ENCODE results near the gene ANKRD39. TPM values are rescaled to one million over a fixed set of nuclear protein-coding genes. Genes with fewer than 3 reads are reported as not detected.

The ANKRD39 gene
- total RNA-seq, 1 donor from 2014 or later: 21.5 TPM

DNA sequence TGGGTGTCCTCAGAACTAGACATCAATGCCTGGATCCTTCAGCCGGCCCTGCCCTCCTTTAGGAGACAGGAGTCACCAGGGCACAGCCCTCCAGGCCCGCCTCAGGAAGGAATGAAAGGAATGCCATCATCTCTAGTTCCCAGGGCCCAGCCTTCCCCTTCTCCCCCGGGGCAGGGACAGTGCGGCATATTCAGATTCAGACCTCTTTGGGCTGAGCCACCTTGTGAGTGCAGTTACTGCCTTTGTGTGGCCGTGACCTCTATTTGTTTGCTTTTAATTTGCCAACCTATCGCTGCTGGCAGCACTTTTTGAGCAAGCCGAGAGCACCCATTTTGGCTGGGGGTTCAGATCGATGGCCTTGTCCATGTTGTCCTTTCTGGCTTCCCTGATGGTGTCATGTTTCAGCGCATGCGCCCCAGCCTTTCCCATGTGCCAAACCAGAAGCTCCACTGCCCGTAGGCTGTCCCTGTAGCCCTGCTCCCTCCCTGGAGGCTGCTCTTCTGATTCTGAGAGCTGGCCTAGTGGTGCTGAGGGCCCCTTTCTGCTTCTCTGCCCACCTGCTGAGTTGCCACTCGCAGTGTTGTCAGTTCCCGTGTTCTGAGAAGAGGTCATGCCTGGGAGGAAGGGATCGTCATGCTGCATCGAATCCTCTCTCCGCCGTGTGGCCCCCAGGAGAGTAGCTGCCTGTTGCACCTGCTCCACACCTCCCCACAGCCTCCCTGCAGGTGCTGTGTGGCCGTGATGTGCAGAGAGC, 24.9 kb downstream of the ANKRD39 start:
- DNase-seq (ENCODE audit: extremely low read depth, low read depth, low spot score): no peak

DNA sequence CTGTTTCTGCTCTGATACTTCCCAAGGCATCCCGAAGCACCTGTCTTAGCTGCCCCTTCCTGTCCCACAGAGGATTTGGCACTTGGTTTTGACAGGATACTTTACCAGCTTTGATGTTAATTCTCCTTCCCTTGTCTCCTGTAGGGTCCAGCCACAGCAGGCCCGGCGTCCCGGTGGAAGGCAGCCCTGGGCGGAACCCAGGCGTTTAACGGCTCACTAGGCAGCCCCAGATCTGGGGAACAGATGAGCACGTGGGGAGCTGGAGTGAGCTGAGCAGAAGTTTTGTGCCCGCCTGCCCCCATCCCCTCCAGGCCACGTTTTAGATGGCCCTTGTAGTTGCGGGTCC, 25.4 kb downstream of the ANKRD39 start:
- DNase-seq (ENCODE audit: extremely low read depth, low read depth, low spot score): no peak

DNA sequence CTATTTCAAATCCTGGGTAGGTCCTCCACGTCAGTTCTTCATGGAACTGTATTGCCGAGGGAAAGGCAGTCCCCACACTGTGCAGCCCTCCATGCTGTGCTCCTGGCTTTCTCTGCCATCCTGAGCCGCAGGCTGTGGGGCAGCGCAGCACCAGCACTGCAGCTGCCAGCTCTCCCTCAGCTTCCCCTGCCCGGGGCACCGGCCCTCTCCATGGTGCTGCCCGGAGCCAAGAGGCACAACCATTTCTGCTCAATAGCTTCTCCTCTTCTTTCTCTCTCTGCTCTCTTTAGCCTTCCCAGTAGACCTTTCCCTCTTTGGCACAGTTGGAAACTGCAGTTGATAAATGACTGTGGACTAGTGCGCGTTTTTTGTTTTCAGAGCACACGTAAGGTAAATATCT, 26.1 kb downstream of the ANKRD39 start:
- DNase-seq (ENCODE audit: extremely low read depth, low read depth, low spot score): no peak

DNA sequence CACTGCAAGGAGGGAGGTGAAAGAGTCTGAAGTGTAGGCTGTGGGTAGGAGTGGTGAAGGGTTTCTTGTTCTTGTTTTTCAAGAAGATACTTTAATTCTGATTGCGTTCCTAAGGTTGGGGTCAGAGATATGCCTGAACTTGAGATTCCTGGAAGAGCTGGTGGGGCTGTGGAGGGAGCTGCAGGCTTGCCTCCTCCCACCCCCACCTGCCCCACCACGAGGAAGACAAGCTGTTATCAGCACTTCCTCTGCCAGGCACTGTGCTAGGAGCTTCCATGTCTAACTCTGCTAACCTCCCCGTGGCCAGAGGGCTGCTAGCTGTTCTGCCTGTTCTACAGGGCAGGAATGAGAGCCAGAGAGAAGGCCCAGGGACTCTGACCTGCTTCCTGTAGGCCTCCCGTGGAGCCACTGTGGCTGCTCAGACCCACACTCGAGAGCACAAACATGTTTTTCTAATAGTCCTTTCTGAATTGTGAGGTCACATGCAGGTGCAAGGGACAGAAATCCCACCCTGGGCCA, 27.7 kb downstream of the ANKRD39 start:
- DNase-seq (ENCODE audit: extremely low read depth, low read depth, low spot score): no peak

DNA sequence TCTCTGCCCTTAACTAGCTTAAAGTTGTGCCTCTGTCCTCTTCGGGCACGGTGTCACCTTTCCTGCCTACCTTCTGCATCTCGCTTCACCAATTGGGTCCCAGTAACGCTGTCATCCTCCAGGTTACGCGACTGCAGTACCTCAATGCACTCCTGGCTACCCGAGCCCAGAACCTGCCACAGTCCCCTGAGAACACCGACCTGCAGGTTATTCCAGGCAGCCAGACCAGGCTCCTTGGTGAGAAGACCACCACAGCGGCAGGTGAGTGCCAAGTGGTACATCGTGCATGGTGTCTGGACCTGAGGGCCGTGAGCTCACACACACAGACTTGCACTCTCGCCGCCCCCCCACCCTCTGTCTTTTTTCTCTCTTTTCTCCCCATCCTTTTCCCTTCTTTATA, 28.9 kb downstream of the ANKRD39 start:
- DNase-seq (ENCODE audit: extremely low read depth, low read depth, low spot score): no peak

DNA sequence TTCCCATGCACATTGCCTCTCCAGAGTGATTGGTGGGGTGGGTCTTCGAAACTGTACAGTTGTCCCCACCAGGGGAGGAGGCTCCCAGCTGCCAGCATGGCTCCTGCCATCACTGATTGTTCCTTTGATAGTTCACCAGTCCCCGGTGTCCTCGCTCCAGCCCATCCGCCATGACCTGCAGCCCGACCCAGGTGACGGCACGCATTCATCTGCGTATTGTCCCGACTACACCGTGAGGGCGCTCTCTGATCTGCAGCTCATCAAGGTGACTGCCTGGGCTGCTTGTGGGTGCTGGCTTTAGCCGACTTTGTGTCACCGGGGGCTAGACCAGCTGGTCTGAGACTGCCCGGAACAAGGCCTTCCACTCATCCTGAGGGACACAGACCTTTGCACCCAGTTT, 29.4 kb downstream of the ANKRD39 start:
- DNase-seq (ENCODE audit: extremely low read depth, low read depth, low spot score): no peak

DNA sequence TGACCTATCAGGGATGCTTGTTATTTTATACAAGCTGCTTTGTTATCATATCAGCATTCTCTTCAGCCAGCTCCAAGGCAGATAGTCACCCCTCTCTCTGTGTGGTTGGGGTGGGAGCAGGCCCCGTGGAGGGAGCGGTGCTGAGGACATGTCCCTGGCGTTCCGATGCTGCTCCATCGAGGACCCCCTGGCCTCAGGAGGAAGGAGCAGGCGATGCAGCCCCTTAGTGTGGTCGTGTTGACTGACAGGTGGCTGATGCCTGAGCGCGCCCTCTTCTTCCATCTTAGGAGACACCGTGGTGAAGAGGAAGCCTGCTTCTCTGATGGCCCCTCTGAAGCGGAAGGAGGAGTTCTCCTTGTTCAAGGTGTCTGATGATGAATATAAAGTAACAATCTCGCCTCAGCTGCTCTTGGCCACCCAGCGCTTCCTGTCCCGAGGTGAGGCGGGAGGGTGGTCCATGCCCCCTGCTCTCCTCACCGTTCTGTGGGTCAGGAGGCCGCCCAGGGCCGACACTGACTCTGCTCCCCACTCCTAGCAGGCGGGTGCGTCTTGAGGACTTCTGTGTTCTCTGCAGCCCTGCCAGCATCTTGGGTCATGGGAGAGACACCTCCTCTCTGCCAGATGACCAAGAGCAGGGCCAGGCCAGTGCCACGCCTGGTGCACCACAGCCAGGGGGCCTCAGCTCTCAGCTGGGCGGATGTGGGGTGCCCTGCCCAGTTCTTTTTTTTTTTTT, 31.1 kb downstream of the ANKRD39 start:
- no peak for DNase-seq (ENCODE audit: extremely low read depth, low read depth, low spot score)

DNA sequence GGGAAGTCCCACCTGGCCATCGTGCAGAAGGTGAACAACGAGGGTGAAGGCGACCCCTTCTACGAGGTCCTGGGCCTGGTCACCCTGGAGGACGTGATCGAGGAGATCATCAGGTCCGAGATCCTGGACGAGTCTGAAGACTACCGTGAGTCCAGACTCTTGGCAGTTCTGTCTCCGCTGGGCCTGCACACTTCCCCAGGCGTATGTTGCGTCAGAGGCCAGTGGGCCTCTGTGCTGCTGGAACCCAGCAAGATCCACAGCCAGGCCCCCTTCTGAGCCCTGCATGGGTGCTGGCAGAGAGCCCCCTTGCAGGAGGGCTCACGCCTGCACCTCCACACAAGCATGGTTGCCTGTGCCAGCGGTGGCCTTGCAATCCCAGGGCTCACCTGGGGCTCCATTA, 32.8 kb downstream of the ANKRD39 start:
- no peak for DNase-seq (ENCODE audit: extremely low read depth, low read depth, low spot score)

DNA sequence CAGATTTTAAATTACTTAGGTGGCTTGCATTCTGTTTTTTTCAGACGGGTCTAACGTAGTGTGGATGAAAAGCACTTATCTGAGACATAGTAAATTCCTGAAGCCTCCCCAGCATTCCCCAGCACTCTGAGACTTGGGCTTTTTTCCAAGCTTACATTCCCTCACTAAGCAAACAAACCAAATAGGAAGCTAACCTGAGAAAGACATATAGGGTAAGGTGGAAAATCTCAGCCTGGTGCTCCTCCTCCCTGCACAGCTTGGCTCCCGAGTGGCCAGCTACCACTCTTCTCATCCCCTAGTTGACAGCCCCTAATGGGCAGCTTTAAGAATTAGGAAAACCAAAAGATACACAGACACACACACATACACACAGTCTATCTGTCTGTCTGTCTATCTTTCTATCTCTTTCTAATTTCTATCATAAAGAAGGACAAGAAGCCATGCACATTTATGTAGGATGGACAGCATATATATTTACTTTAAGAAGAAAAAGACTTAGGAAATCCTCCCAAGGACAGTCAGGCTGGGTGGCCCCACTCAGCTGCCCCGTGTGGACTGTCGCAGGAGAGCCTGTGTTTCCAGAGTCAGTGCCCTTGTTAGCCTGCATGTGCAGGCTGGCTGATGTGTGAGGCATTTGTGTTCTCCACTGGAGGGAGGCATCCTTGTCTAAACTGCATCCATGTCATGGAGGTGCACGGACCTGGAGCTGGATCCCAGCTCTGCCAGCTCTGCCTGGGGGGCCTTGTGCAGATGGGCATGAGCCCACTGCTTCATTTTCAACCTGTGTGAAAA, 33.5 kb downstream of the ANKRD39 start:
- DNase-seq (ENCODE audit: extremely low read depth, low read depth, low spot score): no peak

DNA sequence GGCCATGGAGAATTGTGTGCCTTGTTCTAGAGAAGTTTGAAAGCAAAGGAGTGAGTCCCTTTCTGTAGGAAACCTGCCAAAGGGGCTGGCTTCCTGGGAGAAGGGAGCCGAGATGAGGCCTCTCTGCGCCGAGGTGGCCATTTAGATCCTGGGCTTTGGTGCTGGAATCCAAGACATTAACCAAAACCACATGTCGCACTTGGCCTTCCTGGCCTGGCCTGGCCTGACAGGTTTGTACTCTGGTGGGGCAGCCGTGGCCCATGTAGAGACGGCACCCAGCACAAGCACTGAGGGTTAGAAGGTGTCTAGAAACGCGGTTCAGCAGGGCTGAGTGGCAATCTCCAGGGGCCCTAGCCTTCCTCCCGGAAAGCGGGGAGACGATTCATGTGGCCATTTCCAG, 34.6 kb downstream of the ANKRD39 start:
- no peak for DNase-seq (ENCODE audit: extremely low read depth, low read depth, low spot score)

DNA sequence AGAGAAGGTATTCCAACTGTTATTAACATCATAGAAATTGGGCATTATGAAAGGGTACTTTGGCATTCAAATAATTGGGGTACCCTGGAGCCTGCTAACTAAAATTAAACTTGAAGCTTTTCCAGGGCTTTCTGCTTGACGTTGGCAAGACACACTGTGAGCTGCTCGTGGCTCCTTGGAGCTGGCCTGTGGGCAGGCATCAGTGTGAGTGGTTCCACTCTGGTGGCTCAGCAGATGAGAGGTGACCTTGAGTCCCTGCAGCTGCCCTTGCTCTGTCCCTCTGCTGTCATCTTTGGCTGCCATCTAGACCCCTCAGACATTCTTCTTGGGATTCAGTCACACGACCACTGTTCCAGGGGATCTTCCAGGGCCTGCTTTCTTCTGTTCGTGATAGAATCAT, 35.0 kb downstream of the ANKRD39 start:
- DNase-seq (ENCODE audit: extremely low read depth, low read depth, low spot score): no peak

DNA sequence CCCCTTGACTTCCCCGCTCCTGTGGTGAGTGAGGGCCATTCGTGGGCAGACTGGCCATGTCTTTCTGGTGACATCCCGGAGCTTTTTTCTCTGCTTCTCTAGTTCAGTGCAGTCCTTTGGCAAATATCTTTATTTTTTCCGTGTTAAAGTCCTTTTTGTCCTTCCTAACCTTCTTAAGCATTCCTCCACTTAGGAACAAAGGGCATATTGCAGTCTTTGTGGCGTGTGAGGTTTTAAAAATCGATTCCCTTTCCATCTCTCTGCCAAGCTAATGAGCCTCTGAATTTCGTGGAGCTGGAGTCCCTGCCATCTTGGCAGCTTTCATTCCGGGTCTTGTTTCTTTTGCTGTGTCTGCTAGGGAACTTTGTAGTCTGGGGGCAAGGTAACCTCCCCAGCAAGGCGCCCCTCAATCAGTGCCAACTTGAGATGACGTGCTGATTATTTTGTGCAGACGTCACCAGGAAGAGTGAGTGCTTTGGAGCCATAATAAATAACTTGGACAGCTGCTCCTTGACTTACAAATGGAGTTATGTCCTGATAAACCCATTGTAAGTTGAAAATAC, 36.6 kb downstream of the ANKRD39 start:
- DNase-seq (ENCODE audit: extremely low read depth, low read depth, low spot score): no peak

DNA sequence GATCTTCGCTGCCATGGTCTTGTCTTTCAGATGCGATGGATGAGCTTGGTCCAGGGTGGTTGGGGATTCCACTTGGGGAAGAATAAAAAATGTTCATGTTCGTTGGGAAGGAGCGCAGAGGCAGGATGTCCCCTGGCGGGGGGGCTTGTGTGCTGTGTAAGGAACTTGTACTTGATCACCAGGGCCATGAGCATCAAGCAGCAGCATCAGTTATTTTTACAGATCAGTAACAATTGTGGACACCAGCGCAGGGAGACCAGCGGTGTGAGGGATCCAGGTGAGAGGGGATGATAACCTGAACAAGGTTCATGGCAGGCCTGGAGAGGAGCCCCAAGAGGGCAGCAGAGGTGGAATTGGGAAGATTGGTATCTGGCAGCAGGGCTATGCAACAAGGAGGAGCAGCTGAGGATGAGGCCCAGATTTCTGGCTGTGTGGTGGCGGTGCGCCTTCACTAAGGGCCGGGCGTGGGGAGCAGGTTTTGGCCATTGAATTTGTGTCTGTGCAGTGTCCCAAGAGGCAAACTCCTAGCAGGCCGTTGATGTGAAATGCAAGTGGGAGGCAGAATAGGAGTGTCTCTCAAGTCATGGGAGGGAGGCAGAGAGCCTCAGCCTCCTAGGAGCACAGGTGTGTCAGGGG, 37.8 kb downstream of the ANKRD39 start:
- DNase-seq (ENCODE audit: extremely low read depth, low read depth, low spot score): no peak

DNA sequence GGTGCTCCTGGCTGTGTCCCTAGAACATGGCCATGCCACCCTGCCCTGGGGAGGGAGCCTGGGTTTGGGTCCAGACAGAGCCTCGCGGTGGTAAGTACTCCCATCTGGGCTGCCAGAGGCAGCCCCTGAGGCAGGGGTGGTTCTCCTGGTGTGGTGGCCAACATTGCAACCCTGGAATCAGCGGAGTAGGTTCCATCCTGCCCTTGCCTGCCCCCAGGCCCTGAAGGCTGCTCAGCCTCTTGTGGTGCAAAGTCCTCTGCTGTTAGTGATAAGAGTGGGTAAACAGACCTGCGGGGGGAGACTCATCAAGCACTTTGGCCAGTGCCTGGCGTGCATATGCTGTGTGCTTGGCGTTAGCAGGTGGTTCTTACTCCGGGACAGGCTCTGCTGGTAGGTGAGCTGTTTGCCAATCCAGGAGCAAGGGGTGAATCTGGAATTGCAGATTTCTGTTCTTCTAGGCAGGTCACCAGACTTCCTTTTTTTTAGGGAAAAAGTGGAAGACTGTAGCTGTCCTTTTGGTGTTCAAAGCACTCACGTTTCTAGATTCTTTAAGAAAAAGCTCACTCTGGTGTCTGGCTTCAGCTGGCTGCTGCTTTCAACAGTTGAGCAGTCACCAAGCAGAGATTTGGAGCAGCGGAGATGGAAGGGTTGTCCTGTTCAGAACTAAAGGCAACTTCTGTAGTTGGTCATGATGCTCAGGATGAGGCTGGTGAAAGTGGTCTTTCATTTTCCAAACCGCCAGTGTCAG, 38.5 kb downstream of the ANKRD39 start:
- no peak for DNase-seq (ENCODE audit: extremely low read depth, low read depth, low spot score)

DNA sequence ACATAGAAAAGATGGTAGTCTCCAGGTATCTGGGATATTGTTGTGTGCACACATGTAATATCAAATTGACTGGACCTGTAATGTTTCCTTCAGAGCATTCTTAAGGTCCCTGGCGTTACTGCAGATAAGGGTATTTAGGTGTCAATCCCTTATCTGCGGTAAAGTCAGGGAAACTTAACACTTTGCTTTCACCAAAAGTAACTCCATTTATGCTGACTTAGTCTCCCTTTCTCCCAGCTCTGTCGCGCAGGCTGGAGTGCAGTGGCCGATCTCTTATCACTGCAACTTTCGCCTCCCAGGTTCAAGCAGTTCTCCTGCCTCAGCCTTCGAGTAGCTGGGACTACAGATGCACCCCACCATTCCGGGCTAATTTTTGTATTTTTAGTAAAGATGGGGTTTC, 39.9 kb downstream of the ANKRD39 start:
- no peak for DNase-seq (ENCODE audit: extremely low read depth, low read depth, low spot score)

DNA sequence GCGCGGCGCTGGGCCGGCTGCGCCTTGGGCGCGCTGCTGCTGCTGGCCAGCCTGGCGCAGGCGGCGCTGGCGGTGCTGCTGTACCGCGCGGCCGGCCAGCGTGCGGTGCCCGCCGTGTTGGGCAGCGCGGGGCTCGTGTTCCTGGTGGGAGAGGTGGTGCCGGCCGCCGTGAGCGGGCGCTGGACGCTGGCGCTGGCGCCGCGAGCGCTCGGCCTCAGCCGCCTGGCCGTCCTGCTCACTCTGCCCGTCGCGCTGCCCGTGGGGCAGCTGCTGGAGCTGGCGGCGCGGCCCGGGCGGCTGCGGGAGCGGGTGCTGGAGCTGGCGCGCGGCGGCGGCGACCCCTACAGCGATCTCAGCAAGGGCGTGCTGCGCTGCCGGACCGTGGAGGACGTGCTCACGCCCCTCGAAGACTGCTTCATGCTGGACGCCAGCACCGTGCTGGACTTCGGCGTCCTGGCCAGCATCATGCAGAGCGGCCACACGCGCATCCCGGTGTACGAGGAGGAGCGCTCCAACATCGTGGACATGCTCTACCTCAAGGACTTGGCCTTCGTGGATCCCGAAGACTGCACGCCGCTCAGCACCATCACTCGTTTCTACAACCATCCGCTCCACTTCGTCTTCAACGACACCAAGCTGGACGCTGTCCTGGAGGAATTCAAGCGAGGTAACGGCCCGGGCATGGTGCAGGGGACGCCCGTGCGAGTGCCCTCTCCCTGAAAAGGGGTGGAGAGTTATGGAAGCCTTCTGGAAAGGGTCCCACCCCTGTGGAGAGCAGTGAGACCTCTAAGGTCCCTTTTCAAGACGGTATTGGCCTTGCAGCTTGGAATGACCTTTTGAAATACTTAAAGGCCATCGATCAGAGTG, 40.7 kb downstream of the ANKRD39 start:
- DNase-seq (ENCODE audit: extremely low read depth, low read depth, low spot score): no peak

DNA sequence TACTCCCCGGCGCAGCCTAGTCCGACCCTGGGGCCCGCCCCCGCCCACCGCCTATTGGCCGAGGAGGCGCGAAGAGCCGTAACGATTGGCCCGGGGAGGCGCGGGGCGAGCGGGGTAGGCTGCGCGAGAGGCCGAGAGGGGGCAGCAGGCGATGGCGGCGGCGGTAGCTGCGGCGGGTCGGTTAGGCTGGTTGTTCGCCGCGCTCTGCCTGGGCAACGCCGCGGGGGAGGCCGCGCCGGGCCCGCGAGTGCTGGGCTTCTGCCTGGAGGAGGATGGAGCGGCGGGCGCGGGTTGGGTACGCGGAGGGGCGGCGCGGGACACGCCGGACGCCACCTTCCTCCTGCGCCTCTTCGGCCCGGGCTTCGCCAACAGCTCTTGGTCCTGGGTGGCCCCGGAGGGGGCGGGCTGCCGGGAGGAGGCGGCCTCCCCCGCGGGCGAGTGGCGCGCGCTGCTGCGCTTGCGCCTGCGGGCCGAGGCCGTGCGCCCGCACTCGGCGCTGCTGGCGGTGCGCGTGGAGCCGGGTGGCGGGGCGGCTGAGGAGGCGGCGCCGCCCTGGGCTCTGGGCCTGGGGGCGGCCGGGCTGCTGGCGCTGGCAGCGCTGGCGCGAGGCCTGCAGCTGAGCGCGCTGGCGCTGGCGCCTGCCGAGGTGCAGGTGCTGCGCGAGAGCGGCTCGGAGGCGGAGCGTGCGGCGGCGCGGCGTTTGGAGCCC, 41.5 kb downstream of the ANKRD39 start, which contains the start of gene CNNM3:
TSS of gene CNNM3 (plus strand) at position 142 of the 709 bp plus-strand sequence. CDS start at position 152, 10 bp downstream.
- DNase-seq (ENCODE audit: extremely low read depth, low read depth, low spot score): no peak

All from glomerular endothelial cell (primary cell).